ENCODE data around the gene ZNF70.

DNA sequence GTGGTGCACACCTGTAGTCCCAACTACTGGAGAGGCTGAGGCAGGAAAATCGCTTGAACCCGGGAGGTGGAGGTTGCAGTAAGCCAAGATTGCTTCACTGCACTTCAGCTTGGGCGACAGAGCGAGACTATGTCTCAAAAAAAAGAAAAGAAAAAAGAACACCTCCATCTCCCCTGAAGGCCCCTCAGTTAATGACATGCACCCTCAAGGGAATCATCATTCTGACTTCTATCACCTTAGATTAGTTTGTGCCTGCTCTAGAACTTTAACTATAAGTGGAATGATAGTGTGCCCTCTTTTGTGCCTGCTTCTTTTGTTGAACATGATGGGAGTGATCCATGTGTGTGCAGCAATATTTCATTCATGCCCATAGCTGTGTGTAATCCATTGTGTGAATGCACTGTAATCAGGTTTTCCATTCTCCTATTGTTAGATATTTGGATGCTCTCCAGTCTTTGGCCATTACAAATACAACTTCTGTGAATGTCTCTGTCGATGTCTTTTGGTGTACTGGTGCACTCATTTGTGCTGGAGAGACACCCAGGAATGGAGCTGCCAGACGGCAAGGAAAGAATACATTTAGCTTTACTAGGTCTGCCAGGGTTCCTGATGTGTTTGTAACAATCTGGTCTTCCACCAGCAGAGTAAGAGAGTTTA lies 4.2 kb upstream of the ZNF70 start:
- TF ChIP-seq, protein P1, sequence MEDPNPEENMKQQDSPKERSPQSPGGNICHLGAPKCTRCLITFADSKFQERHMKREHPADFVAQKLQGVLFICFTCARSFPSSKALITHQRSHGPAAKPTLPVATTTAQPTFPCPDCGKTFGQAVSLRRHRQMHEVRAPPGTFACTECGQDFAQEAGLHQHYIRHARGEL (CRISPR knock-in tag; IDR thresholded peaks at IDR 0.05), result no peak
- TF ChIP-seq HMG20B (CRISPR knock-in tag; conservative IDR thresholded peaks at IDR 0.05), result no peak
